ENCODE measurements around the gene SLC6A19. TPM values are rescaled to one million over a fixed set of nuclear protein-coding genes. Genes with fewer than 3 reads are reported as not detected.

SLC6A19 gene
- total and polyA plus RNA-seq, 10 donors: under 0.01 to 0.50 TPM; not detected in 8

DNA sequence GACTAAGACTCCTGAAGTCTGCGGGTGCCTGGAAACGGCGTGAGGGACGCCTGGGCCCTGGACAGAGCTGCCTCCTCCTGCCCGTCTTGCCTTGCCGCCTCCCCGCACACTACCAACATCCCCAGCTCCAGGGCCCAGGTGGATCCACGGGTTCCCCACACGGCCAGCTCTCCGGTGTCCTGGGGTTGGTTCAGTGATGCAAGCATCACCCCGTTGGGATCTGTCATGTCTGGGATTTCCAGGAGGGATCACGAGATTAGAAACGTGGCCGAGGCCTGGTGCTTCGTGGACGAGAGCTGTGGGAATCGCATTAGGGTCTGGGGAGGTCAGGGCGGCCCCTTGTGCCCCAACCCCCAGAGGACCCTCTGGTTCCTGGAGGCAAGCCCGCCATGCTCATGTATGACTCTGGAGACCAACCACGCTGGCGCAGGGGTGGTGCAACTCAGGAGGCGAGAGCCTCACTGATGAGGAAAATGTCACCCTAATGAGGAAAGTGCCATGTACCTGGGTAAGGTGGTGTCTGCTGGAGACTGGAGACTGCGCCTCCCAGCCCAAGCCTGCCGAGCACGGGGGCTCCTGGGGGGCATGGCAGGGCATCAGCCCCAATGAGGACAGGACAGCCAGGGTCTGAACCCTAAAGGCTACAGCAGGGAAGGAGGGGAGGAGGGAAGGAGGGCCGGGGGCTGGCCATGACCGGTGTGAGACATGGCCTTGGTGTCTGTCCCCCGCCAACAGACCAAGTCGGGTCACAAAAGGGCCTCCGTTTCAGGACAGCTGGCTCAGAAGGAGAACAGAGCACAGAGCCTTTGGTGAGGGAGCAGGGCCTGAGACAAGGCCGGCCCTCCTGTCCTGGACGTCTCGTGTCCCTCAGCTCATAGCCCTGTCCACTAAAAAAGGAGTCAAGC, 31.9 kb upstream of the SLC6A19 start:
- Histone ChIP-seq H3K36me3 (no peaks in the 10 kb centered on the region), H3K4me1 (peaks cover 9 to 17% (median 12%) of the 10 kb centered on the region in 6 donors), H3K27me3 (replicated peaks in 1 of 7) (peaks cover 0 to 26% (median 5%) of the 10 kb centered on the region in 7 donors), H3K27ac (no peak overlapping the region), H3K4me3 (no peak overlapping the region), H3K9me3 (no peaks in the 10 kb centered on the region)
- WGBS, 5 donors: 90 to 93% (median 92%) methylated on average over 15 to 33 of the region's 33 CpGs
- TF ChIP-seq POLR2A (IDR thresholded peaks at IDR 0.05) (no peak), POLR2AphosphoS5 (IDR thresholded peaks at IDR 0.05) (no peak)
- TF ChIP-seq, protein P1, sequence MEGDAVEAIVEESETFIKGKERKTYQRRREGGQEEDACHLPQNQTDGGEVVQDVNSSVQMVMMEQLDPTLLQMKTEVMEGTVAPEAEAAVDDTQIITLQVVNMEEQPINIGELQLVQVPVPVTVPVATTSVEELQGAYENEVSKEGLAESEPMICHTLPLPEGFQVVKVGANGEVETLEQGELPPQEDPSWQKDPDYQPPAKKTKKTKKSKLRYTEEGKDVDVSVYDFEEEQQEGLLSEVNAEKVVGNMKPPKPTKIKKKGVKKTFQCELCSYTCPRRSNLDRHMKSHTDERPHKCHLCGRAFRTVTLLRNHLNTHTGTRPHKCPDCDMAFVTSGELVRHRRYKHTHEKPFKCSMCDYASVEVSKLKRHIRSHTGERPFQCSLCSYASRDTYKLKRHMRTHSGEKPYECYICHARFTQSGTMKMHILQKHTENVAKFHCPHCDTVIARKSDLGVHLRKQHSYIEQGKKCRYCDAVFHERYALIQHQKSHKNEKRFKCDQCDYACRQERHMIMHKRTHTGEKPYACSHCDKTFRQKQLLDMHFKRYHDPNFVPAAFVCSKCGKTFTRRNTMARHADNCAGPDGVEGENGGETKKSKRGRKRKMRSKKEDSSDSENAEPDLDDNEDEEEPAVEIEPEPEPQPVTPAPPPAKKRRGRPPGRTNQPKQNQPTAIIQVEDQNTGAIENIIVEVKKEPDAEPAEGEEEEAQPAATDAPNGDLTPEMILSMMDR (IDR thresholded peaks at IDR 0.05 in 8 of 11, conservative IDR thresholded peaks at IDR 0.05 in 3 of 11): no peak
- intact Hi-C loops (cut with DNase I; ENCODE audit: low total_unique reads): loop anchor here (5.0 kb wide), 1 partner anchor 473 kb away; no protein-coding TSS in a partner anchor
- no peak for DNase-seq

DNA sequence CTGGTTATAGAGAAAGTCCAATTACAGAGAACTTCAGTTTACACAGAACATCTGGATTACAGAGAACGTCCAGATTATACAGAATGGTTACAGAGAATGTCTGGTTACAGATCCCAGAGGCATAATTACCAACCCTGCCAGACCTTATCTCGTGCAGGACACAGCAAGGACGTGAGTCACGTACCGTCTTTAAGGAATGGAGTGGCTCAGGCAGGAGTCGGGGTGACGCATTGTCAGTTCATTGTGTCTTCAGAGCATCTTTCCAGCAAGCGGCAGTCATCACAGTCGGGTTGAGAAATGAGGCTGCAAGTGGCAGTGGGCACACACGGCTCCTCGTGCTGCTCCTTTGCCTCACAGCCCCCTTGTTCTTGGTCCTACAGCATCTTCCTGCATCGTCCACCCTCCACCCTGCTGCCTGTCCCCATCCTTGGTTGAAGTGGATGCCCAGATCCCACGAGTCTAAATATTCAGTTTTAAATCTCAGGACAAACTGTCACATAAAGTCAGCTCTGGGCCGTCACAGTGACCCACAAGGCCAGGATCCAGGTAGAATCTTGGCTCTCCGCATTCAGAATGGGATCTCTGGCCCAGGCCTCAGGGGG, 30.0 kb upstream of the SLC6A19 start:
- no peak overlapping the region for H3K4me3 ChIP-seq
- H3K27ac ChIP-seq: no peak overlapping the region
- no peak for DNase-seq
- TF ChIP-seq POLR2AphosphoS5 (IDR thresholded peaks at IDR 0.05) (no peak), POLR2A (IDR thresholded peaks at IDR 0.05) (no peak)
- TF ChIP-seq, protein P1 (IDR thresholded peaks at IDR 0.05 in 8 of 11, conservative IDR thresholded peaks at IDR 0.05 in 3 of 11): no peak
- H3K27me3 ChIP-seq (replicated peaks in 1 of 7): peaks cover 0 to 35% (median 5%) of the 10 kb centered on the region in 7 donors
- peaks cover 9 to 17% (median 12%) of the 10 kb centered on the region in 6 donors for H3K4me1 ChIP-seq
- intact Hi-C loops (cut with DNase I; ENCODE audit: low total_unique reads): no loop called here
- 68 to 79% (median 77%) methylated on average over 14 to 15 of the region's 15 CpGs for WGBS, 5 donors
- no peaks in the 10 kb centered on the region for H3K9me3 ChIP-seq
- H3K36me3 ChIP-seq: no peaks in the 10 kb centered on the region

DNA sequence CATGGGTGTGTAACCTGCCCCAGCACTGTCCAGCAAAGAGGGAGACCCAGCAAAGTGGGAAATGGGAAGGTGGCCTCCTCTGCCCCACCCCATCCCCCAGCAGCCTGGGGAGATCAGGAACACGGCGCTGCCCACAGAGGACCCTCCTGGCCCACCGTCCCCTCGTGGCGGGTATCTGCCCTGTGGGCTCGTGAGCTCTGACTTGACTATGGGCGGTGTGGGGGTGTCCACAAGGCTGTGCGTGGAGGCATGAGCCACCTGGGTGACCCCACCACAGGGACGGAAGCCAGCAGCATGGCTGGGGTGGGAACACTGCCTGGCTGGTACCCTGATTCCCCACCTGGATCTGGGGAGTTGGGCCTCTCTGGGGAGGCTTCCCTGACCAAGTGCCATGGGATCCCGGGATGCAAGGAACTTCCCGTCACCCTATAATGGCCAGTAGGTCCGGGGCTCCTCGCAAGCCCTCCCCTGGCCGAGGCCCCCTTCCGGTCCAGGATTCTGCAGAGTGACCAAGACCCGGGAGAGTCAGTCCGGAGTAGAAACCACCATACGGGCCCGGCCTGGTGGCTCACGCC, 29.3 kb upstream of the SLC6A19 start:
- WGBS, 5 donors: 89 to 95% (median 93%) methylated on average over 11 to 20 of the region's 20 CpGs
- no peak for DNase-seq
- TF ChIP-seq POLR2AphosphoS5 (IDR thresholded peaks at IDR 0.05) (no peak), POLR2A (IDR thresholded peaks at IDR 0.05) (no peak)
- TF ChIP-seq, protein P1 (IDR thresholded peaks at IDR 0.05 in 8 of 11, conservative IDR thresholded peaks at IDR 0.05 in 3 of 11): no peak
- Histone ChIP-seq H3K4me1 (peaks cover 9 to 17% (median 12%) of the 10 kb centered on the region in 6 donors), H3K4me3 (no peak overlapping the region), H3K27me3 (replicated peaks in 1 of 7) (peaks cover 0 to 41% (median 5%) of the 10 kb centered on the region in 7 donors), H3K9me3 (no peaks in the 10 kb centered on the region), H3K36me3 (no peaks in the 10 kb centered on the region), H3K27ac (no peak overlapping the region)
- intact Hi-C loops (cut with DNase I; ENCODE audit: low total_unique reads): no loop called here
